ENCODE data around the gene LIAS.
A peak's percentile ranks its signal among the peaks of the same experiment; 100 is the strongest.

Gene LIAS

DNA sequence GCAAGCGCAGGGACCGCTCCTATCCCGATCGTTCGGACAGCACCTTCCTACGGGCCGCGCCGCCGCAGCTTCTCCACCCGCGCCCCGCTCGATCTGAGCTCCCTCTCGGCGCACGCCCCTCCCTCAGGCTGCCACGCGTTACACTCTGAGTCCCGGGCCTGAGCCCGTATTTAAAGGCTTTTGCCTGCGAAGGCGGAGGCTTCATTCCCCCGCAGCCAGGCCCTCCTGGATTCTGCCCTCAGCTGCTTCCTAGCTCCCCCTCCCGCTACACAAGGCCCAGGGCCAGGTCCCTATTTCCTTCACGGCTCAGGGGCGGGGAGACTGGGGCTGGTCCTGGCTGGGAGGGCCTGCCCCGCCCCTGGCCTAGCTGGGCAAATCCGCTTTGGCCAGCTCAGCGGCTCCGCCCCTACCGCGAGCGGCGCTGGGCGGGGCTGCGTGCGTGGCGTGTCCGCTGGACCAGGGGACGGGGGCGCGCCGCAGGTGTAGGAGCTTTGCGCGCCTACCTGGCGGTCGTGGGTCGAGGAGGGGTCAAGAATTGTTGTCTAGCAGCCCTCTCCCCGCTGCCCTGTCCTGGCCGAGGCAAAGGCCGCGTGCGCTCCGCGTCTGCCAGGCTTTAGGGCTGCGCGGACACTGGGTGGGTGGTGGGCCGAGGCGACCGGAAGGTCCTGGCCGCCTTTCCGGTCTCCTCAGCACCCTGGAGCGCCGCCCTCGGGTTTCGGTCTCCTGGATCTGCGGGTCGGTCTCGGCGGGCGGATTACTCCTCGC is 68.6 kb downstream of the LIAS start, which contains the start of gene UGDH:
UGDH (minus strand) TSS at position 144 of the 765 bp plus-strand sequence. CDS start 5,927 bp downstream, outside the sequence.
- peak; percentile 79 to 85 for DNase-seq (ENCODE audit: low read depth in 1 of 2, low spot score in 1 of 2)

DNA sequence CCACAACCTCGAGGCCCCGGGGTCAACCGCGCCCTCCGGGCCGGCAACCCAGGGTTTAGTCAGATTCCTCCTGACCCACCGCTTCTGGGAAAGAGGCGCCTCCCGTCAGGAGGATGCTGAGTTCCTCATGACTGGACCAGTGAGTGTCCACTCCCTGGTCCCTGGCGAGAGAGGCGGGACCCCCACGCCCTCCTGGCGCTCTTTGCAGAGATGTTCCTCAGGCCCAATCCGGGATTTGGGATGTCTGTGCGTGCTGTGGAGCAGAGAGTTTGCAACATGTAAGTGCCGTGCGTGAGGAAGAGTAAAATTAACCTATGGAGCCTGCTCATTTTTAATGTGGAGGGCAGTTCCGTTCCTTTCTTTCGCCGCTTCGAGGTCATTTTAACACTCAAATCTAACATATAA is 69.2 kb downstream of the LIAS start:
- DNase-seq (ENCODE audit: low read depth in 1 of 2, low spot score in 1 of 2), result no peak
